Prostate gland (tissue), 2 donors: ENCODE measurements around the gene DIPK1A. TPM values are rescaled to one million over a fixed set of nuclear protein-coding genes. Genes with fewer than 3 reads are reported as not detected.

Experiments
- DNase-seq: peaks from one replicate; pipeline ENCODE4 v3.0.0-alpha.2; 2019; ENCODE audit warnings: low spot score
- H3K27ac ChIP-seq, 2 donors: fragments of 200-600 bp; sonication (generic); 2 replicates each; pipeline ENCODE4 v1.5.1; 2017 to 2019
- H3K27me3 ChIP-seq: fragments of 200-600 bp; sonication (generic); replicated peaks from 2 replicates; pipeline ENCODE4 v1.5.1; 2019; ENCODE audit not compliant: insufficient read depth
- H3K36me3 ChIP-seq, 2 donors: fragments of 200-600 bp; sonication (generic); 1 replicate in 1 of 2; 2 replicates in 1 of 2; pipeline versions ENCODE4 v1.5.1 to v1.8.1; 2017 to 2019
- H3K4me1 ChIP-seq: fragments of 200-600 bp; sonication (generic); replicated peaks from 2 replicates; pipeline ENCODE4 v1.5.1; 2019
- H3K4me3 ChIP-seq, 2 donors: fragments of 200-600 bp; sonication (generic); 2 replicates each; pipeline ENCODE4 v1.5.1; 2017 to 2019
- H3K9me3 ChIP-seq: fragments of 200-600 bp; sonication (generic); 2 replicates; pipeline ENCODE4 v1.5.1; 2017
- CTCF ChIP-seq, 4 experiments: fragments of 200-600 bp in 2 of 4; fragments of 450-650 bp in 2 of 4; sonication (generic) in 2 of 4; IDR thresholded peaks; 1 replicate in 3 of 4; 2 replicates in 1 of 4; pipeline ENCODE4 v1.5.1; 2016 to 2019; ENCODE audit warnings: antibody characterized with exemption in 4 of 4, mild to moderate bottlenecking in 2 of 4, moderate library complexity in 2 of 4
- POLR2A ChIP-seq: fragments of 450-650 bp; IDR thresholded peaks from one replicate; pipeline ENCODE4 v1.6.1; 2016; ENCODE audit warnings: antibody characterized with exemption, mild to moderate bottlenecking
- POLR2AphosphoS5 ChIP-seq: sonication (generic); formaldehyde crosslinking; IDR thresholded peaks from one replicate; pipeline ENCODE4 v1.6.1; 2017; ENCODE audit warnings: antibody characterized with exemption
- WGBS: methylation state at CpG from one replicate; pipeline ENCODE4 v1.1.5; 2018; 5-methylcytosine and 5-hydroxymethylcytosine counted together
- intact Hi-C: fragments of 100-400 bp; cut with DNase I; formaldehyde crosslinking; loops from one replicate; pipeline ENCODE4 v1.14.2; 2022
- total RNA-seq, 2 donors: library from RNA; depleted of rRNA; stranded (reverse); fragments of >200 nt; gene quantifications; one replicate each; pipeline ENCODE4 v1.1.0, GENCODE V29; 2016

Gene DIPK1A
- total RNA-seq, 2 donors from 2014 or later = 9.2 to 22.2 TPM

- intact Hi-C loops = no loop called here
- Histone ChIP-seq H3K27ac (no peak overlapping the region), H3K27me3 (no peaks in the 10 kb centered on the region), H3K36me3 (no peaks in the 10 kb centered on the region), H3K9me3 (no peaks in the 10 kb centered on the region), H3K4me1 (no peaks in the 10 kb centered on the region), H3K4me3 (no peak overlapping the region)
- no peak for TF ChIP-seq POLR2A
- no peak for TF ChIP-seq POLR2AphosphoS5
- no peak for TF ChIP-seq CTCF (IDR thresholded peaks at IDR 0.05)
- no peak for DNase-seq
These were observed 107.0 kb downstream of the DIPK1A start for GRCh38 chr1:92854101-92854785.

DNA sequence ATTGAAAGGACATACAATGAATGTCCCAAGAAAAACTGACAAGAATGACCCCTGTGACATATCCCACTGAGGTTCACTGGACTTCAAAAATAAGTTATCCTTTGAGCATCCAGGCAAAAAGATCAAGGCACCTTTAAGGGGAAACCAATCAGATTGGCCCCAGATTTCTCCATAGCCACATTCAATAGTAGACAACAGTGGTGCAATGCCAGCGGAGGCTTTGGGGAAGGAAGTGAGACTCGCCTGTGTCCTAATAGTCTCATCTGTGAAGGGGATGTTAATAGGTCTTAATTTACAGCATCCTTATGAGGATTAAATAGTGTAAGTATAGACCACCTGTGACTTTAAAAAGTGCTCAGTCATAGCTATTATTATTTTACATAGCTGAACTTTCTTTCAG, 108.0 kb downstream of the DIPK1A start:
- 92% methylated on average over 2 of the region's 2 CpGs for WGBS
- no peak for DNase-seq
- Histone ChIP-seq H3K27me3 (no peaks in the 10 kb centered on the region), H3K4me1 (peaks cover under 1% of the 10 kb centered on the region), H3K36me3 (no peaks in the 10 kb centered on the region), H3K4me3 (no peak overlapping the region), H3K27ac (no peak overlapping the region), H3K9me3 (no peaks in the 10 kb centered on the region)
- TF ChIP-seq POLR2AphosphoS5 (no peak), POLR2A (no peak), CTCF (IDR thresholded peaks at IDR 0.05) (no peak)
- intact Hi-C loops = no loop called here

GRCh38 chr1:92851729-92852128, 109.5 kb downstream of the DIPK1A start:
- TF ChIP-seq CTCF (IDR thresholded peaks at IDR 0.05) = no peak
- TF ChIP-seq POLR2AphosphoS5 = no peak
- TF ChIP-seq POLR2A = no peak
- no peak for DNase-seq
- peaks cover 2% of the 10 kb centered on the region for H3K4me1 ChIP-seq
- no peaks in the 10 kb centered on the region for H3K36me3 ChIP-seq
- 61% methylated on average over 2 of the region's 2 CpGs for WGBS
- intact Hi-C loops = no loop called here
- H3K27ac ChIP-seq = peak overlapping the region in 1 of 2 donors; percentile 53
- no peak overlapping the region for H3K4me3 ChIP-seq
- no peaks in the 10 kb centered on the region for H3K9me3 ChIP-seq
- H3K27me3 ChIP-seq = no peaks in the 10 kb centered on the region

- Histone ChIP-seq H3K27me3 (no peaks in the 10 kb centered on the region), H3K36me3 (no peaks in the 10 kb centered on the region), H3K4me3 (no peak overlapping the region), H3K9me3 (no peaks in the 10 kb centered on the region), H3K27ac (peak overlapping the region; percentile 42 to 53), H3K4me1 (peaks cover 2% of the 10 kb centered on the region)
- no peak for DNase-seq
- intact Hi-C loops = no loop called here
- WGBS = 98% methylated on average over 3 of the region's 3 CpGs
- no peak for TF ChIP-seq POLR2A
- TF ChIP-seq CTCF (IDR thresholded peaks at IDR 0.05) = no peak
- TF ChIP-seq POLR2AphosphoS5 = no peak
These were observed 111.2 kb downstream of the DIPK1A start for GRCh38 chr1:92850019-92850418.

DNA sequence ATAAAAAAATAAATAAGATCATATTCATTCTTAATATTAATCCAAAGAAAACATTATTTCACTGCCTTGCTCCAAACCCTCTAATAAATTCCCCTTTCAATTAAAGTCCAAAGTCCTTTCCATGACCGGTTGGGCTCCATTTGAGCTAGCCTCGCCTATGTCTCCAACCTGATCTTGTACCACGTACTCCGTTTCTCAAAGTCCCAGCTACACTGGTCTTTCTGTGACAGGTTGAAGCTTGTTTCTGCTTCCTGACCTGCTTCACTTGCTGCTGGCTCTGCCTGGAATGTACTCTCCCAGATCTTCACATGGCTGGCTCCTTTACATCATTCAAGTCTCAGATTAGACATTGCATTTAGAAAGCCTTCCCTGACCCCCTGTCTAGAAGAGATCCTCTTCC, 113.1 kb downstream of the DIPK1A start:
- TF ChIP-seq POLR2AphosphoS5 = peak; percentile 39
- no peak for TF ChIP-seq POLR2A
- H3K4me3 ChIP-seq = no peak overlapping the region
- no peaks in the 10 kb centered on the region for H3K9me3 ChIP-seq
- H3K27me3 ChIP-seq = no peaks in the 10 kb centered on the region
- DNase-seq = no peak
- no peaks in the 10 kb centered on the region for H3K36me3 ChIP-seq
- WGBS = 57% methylated on average over 4 of the region's 4 CpGs
- peaks cover 2% of the 10 kb centered on the region for H3K4me1 ChIP-seq
- H3K27ac ChIP-seq = peak overlapping the region; percentile 42 to 53
- intact Hi-C loops = no loop called here
